Hematopoietic multipotent progenitor cell treated with erythropoietin and hydrocortisone succinate and interleukin-3 and kit ligand, for 17 days (in vitro differentiated cells): ENCODE measurements around the gene PHLDA2.
"Not testable (repeated sequence)": the region's sequence is repeated elsewhere in the genome, so short reads cannot be mapped to it uniquely, and the experiment has no call there.

Experiments used
- DNase-seq: peaks from one replicate; pipeline ENCODE4 v3.0.0-alpha.2; 2015; ENCODE audit warnings: low spot score

PHLDA2 gene

GRCh38 chr11:2945031-2945756, 16.0 kb upstream of the PHLDA2 start:
- no peak for DNase-seq

- DNase-seq, result no peak
These were observed 15.3 kb upstream of the PHLDA2 start for GRCh38 chr11:2944530-2944929.

GRCh38 chr11:2943711-2944118, 14.5 kb upstream of the PHLDA2 start:
- no peak for DNase-seq

GRCh38 chr11:2942872-2943710, 13.9 kb upstream of the PHLDA2 start:
- DNase-seq, result no peak

- DNase-seq, result no peak
These were observed 13.2 kb upstream of the PHLDA2 start for GRCh38 chr11:2942447-2942846.

GRCh38 chr11:2940921-2941821, 12.0 kb upstream of the PHLDA2 start:
- no peak for DNase-seq

- peak; percentile 74 for DNase-seq
These were observed 11.1 kb upstream of the PHLDA2 start for GRCh38 chr11:2940147-2940920.

- not testable (repeated sequence) for DNase-seq
These were observed 9.5 kb upstream of the PHLDA2 start for GRCh38 chr11:2938458-2939418.

GRCh38 chr11:2937641-2938457, 8.6 kb upstream of the PHLDA2 start:
- not testable (repeated sequence) for DNase-seq

GRCh38 chr11:2934611-2935239, 5.5 kb upstream of the PHLDA2 start:
- no peak for DNase-seq

- DNase-seq, result no peak
These were observed 4.9 kb upstream of the PHLDA2 start for GRCh38 chr11:2934021-2934550.

GRCh38 chr11:2933375-2934020, 4.3 kb upstream of the PHLDA2 start:
- DNase-seq, result no peak

GRCh38 chr11:2932850-2933251, 3.6 kb upstream of the PHLDA2 start:
- no peak for DNase-seq

- DNase-seq, result no peak
These were observed 2.8 kb upstream of the PHLDA2 start for GRCh38 chr11:2931771-2932738.

GRCh38 chr11:2931420-2931746, 2.2 kb upstream of the PHLDA2 start:
- DNase-seq, result no peak

GRCh38 chr11:2930704-2931419, 1.6 kb upstream of the PHLDA2 start:
- DNase-seq, result peak; percentile 73
